NCI-H774 (cell line): ENCODE results near the gene MAGIX.

Experiments used
- DNase-seq: peaks from one replicate; lab custom pipeline; 2025; lab: John Stamatoyannopoulos, UW

MAGIX gene

DNA sequence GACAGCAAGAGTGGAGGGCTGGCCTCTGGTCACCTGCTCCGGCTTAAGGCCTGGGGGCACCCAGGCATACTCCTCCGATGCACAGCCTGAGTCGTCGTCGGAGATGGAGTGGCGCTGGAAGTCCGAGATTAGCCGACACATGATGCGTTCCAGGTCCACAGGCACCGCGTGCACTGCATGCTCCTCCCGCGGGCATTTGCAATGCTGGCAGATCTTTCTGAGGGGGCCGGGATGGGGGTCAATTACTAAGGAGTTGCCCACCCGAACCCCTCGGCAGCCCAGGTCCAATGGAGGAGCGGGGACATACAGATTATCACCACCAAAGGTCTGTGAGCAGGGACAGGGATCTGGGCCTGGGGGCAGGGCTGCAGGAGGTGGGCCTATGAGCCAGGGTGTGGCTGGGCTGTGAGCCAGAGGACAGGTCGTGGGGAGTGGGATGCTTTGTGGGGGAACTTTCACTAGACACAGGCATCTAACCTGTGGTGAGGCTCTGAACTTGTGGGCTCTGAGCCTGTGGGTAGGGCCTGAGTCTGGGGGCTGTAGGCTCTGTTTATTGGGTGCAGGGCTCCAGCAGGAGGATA, 21.2 kb downstream of the MAGIX start:
- no peak for DNase-seq

DNA sequence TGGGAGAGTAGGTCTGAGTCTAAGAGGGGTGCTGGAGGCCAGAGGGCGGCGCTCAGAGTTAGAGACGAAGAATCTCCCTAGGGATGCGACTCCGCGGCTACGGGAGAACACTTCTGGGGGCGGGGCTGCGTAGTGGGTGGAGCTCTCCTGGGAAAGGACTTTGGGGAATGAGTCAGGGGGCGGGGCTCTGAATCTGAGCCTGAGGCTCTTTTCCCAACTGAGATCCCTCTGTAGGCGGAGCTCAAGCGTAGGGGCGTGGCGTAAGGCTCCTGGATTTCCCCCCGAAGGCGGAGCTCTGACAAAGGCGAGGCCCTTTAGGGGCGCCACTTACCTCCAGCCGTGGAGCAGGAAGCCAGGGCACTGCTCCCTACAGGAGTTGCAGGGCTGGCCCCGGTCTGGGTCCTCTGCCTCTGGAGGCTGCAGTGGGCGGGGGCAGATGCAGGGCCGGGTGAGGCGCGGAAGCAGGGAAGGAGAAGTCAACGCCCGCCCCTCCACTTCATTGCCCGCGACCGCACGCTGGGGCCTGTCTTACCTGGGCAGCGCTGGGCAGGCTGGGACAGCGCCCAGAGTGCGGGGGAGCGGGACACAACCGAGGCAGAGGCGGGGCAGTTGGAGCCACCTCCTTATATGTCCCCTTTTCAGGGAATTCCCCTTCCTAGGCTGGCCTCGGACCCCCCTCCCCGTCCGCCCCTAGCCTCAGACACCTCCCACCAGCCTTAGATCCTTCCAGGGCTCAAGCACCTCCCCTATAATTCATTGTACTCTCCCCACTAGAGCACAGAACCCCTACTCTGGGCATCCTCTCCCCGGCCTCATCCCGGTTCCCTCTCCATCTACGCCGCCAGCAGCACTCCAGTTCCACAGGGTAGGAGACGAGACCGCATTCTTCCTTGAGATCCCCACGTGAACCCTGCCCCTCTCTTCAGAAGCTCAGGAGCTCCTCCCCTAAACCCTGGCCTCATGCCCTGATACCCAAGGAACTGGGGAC, 22.0 kb downstream of the MAGIX start:
- DNase-seq: peak; percentile 78

DNA sequence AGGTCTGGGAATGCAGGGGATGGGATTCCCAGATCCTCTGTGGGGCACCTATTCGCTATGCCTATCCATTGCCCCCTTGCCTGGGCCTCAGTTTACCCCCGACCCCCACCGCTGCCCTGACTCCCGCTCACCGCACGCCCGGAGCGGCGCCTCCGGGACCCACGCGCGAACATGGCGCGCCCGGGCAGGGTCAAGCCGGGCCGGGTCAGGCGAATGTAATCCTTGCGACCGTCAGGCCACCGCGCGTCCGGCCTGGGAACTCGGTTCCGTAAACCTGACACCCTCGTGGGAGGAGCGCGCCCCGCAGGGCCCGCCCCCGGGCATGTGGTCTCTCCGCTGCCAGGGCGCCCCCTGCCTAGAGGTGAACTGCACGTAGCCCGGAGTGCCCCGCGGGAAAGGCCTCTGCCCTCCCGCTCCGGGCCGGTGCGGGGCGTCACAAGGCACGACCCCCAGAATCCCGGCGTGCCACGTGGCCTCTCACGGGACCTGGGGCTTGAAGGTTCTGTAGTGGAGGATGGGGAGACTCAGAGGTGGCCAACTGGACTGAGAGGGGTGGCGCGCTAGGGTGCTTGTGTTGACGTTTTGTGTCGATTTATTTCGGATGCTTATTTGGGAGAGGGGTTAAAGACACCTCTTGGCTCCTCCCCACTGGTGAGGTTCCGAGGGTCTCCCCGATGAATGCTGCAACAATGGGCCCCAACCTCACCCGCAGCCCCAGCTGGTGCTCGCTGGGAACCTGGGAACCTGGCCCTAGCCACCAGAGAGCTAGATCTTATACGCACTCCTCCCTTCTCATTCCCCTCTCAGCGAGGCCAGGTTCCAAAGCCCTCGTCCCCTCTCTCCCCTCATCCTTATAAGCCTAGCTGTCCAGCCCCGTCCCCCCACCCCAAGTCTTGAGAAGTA, 23.8 kb downstream of the MAGIX start, which contains the start of gene PRICKLE3:
PRICKLE3 (minus strand) TSS at position 249 of the 903 bp plus-strand sequence; CDS start at position 173, 76 bp downstream.
- peak; percentile 33 for DNase-seq

DNA sequence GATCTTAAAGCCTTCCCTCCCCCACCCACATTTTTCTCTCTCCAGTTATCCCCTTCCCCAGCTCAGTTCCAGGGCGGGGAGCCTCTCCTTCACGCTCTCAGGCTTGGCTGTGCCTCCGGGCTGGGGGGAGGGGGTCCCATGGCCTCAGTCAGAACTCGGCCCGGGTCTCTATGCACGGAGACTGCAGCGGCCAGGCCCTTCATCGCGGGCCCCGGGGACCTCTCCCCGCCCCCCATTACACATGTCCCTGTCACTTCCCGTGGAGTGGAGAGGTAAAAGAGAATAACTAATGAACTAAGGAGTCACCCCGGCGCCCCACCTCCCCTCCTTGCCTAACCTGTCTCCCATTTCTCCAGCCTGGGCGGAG, 24.5 kb downstream of the MAGIX start:
- no peak for DNase-seq

DNA sequence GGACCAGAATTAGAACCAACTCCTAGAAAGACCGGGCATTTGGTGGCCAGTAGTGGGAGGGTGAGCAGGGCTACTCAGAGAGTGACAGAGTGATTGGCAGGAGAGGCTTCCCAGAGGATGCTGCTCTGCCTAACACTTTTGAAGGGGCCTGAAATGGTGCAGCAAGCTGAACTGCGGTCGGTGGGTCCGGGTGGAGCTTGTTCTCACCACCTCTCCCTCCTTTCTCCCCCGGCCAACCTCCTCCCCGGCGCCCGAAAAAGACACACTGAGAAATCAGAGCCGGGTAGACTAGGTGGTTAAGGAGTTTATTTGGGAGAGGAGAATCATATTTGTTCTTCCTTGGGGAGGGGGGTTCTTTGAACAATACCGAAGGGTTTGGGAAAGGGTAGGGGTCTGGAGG, 25.0 kb downstream of the MAGIX start:
- DNase-seq: no peak

DNA sequence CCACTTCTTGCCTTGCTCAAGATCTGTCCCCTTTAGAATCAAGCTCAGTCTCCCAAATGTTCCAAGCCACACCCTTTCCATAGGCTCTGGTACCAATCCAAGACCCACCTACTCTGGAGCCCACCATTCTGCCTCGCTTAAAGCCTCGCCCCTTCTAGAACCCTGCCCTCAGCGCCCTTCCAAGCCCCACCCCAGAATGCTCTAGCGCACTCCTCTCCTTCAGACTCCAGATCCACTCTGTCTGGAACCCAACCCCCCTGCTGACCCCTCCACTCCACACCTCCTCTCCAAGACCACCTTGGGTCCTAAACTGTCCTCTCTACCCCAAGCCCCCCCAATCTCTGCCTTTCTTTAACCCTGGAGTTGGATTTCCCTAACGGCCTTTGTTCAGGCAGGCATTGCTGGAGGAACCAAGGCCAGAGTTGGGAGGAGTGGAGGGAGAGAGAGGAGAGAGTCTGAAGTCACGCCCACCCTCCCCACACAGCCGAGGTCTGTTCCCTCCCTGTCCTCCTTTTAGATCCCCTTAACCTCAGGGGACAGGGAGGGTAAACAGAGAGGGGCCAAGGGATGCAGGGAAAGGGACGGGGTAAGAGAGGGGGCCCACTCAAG, 26.0 kb downstream of the MAGIX start:
- no peak for DNase-seq

DNA sequence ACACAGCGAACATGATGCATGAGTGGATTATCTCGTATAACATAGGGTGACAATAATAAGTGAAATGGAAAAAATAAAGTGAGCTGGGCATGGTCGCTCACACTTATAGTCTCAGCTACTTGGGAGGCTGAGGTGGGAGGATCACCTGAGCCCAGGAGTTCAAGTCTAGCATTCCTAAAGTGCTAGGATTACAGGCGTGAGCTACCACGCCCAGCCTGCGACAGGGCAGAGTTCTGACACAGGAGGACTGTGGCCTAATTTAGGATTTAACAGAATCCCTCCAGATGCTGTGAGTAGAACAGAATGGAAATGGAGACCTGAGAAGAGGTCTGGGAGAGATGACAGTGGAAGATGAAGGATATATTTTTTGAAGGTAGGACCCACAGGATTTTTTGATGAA, 27.0 kb downstream of the MAGIX start:
- DNase-seq: no peak

DNA sequence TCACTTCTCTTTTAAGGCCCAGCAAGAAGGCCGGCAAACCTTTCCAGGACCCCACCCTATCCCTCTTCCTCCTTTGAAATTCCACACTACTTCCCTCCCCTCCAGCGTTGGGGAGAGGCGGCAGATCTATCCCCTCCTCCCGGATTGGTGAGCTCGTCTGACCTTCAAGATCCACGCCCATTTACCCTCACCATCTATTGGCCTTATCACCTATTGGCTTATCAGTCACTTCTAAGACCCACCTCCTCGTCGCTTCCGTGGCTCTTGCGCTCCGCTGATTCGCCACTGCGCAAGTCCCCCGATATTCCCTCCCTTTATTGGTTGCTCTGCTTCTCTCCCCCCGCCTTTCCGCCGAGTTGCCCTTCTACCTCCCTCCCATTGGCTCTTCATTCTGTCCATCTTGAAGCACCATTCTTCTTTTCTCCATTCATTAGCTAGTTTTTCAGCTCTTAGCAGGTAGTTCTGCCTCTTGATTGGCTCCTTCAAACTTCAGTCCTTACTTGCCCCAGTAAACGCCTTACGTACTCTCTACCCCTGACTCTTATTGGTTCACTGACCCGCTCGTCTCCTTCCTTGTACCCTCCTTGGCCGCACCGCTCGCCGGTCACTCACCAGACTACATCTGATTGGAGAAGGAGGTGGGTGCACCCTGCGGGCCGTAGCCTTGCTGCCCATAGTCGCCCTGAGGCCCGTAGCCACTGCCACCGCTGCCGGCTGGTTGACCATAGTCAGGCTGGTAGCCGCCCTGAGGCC, 28.4 kb downstream of the MAGIX start:
- peak; percentile 94 for DNase-seq

DNA sequence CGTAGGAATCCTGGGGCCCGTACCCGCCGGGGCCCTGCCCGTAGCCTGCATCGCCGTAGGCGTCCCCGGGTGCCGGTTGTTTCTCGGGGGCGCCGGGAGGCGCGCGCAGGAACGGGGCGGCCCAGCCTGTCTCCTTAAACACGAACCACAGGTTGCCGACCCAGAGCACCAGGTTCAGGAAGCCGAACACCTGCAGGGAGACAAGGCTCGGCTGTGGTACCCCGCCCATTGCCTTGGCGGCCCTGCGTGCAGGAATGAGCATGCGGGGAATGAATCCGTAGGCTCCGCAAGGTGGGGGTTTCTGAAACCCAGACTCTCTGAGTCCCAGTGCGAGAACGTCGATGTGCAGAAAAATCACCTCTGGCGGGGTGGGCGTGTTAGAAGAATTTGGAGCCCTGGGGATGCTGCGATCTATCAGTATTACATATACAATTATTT, 29.0 kb downstream of the MAGIX start:
- no peak for DNase-seq

DNA sequence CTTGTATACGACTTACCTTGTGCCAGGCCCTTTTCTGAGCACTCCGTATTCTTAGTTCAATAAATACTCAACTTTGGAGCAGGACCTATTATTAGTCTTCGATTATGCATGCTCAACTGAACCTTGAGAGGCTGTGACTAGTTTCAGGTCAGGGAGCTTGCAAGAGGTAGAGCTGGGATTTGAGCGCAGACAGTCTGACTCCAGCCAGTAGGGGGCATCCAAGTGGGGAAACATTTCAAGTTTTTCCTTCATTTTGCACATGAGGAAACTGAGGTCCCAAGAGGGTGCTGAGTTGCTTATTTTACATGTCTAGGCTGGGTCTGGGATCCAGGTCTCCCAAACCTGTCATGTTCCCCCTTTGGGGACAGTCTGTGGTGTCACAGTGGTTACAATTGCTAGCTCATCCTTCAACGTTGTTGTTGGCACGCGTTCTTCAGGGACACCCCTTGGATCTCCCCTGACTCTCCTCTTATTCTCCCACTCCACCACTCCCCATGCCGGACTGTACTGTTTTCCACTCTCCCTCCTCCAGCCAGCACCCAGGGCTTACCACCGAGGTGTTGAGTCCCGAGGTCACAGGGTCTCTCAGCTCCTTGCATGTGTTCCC, 30.3 kb downstream of the MAGIX start:
- DNase-seq: no peak

DNA sequence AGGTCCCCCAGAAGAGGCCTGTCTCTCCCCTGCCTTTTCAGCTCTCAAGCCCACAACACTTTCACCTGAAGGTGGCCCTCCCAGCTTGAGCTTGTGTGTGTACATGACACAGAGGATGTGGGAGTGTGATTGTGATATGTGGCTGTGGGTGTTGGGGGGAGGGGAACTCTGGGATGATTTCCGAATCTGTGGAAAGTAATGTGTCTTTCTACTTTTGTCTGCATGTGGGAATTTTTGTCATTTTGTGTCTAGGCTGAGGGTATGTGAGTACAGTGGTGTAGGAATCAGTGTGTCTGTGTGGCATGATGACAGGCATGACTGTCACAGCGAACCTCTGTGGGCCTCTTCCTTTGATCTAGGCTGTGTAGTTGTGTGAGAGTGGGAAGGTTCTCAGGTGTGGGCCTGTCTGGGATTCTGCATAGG, 31.0 kb downstream of the MAGIX start:
- DNase-seq: no peak

DNA sequence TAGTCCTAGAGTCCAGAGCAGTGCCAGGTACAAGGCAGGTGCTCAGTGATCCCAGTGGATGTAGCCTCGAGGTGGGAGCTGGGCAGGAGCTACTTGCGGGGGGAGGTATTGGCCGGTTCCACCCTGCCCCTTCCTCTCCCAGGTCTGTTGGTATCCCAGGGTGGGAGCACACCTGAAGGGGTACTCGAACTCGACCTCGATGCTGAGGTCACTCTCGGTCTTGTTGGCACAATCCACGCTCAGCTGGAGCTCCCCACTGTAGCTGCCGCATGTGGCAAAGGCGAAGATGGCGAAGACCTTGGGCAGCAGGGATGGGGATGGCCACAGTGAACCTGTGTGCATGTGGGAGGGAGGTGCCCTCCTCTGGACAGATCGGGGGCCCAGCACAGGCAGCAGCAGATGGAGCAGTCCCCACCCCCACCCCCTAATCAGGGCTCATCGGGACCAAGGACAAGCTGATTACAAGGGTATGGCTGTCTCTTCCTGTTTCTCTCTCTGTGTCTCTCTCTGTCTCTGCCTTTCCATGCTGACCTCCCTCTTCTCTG, 35.1 kb downstream of the MAGIX start:
- DNase-seq: no peak

DNA sequence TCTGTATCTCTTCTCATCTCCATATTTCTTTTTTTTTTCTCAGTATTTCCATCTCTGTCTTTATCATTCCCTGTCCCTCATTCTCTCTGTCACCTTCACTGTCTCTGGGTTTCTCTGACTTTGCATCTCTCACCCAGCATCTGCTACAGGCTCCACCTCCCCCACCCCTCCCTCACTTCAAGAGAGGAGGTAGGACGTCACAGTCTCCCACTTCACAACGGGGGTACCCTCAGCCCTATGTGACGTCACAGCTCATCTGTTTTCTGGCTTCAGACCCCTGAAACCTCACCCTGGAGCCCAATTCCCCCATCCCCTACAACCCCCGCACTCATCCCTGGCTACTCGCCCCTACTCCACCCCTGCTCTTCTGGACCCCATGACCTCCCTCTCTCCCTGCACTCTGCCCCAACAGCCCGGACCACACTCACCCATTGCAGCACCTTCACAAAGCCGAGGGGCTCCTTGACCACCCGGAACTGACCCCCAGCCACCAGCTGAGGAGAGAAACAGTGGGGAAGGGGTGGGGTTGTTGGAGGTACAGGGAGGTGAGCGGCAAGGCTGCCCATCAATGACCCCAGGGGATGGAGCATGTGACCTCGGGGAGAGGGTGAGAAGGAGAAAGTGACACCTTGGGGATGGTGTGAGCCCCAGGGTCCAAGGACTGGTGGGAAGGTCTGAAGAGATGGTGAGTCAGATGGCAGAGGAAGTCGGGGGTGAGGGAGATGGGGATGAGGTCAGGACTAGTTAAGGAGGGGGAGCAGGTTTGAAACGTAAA, 36.2 kb downstream of the MAGIX start:
- no peak for DNase-seq

DNA sequence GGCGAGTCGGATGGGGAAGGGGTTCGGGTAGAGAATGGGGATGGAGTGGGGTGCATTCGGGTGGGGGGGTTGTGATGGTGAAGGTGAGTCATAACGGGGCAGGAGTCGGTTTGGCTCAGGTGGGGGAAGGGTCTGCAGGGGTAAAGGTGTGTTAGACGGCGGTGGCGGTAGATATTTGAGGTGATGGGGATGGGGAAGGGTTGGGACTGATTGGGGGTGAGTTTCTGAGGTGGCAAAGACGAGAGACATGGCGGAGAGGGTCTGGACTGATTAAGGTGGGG, 36.7 kb downstream of the MAGIX start:
- DNase-seq: no peak

DNA sequence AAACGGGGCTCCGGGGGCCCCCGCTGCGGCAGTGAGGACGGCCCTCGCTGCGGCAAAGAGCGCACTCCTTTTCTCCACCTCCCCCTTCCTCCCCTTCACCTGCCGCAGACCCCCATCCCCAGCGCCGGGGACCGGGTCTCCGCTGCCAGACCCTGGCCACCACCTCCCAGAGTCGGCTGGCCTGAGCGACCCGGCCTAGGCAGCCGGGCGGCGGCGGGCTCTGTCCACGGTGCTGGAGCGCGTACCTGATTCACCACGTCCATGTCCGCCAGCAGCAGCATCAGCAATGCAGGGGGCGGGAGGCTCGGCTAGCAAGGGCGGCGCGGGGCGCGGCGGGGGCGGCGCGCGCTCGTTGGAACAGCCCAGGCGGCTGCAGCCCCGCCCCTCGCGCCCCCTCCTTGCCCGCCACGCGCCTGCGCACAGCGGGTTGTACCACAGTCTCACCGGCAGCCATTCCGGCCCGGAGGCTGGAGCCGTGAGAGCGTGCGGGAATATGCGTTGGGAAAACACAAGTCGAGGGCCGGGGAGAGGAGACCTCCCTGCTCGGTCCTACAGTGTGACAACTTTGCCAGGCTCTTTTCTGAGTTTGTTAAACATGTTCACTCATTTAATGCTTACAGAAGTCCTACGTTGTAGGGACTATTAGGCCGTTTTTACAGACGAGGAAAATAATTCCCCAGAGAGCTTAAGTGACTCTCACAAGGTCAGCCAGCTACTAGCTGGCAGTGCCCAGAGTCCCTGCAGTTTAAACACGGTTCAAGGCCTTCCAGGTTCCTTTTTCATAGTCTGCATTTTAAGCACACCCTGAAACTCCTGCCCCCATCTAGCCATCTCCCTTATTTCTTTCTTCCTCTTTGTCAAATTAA, 37.6 kb downstream of the MAGIX start, which contains the start of gene SYP:
SYP (minus strand) TSS at position 288 of the 866 bp plus-strand sequence; CDS start at position 281, 7 bp downstream.
- DNase-seq: peak; percentile 71

DNA sequence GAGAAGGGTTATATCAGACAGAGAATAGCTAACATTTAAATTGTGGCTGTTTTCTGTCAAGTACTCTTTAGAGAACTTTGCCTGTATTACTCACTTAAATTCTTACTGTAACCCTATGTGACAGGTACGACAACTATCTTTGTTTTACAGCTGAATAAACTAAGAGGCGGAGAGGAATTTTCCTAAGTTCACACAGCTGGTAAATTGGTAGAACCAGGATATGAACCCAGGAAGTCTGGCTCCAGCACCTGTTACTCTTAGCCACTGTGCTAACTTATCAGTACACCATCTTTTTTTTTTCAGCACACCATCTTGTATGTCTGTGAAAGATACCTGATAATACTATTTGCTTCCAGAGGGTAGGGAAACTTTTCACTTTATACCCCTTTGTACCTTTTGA, 39.5 kb downstream of the MAGIX start:
- peak; percentile 42 for DNase-seq

DNA sequence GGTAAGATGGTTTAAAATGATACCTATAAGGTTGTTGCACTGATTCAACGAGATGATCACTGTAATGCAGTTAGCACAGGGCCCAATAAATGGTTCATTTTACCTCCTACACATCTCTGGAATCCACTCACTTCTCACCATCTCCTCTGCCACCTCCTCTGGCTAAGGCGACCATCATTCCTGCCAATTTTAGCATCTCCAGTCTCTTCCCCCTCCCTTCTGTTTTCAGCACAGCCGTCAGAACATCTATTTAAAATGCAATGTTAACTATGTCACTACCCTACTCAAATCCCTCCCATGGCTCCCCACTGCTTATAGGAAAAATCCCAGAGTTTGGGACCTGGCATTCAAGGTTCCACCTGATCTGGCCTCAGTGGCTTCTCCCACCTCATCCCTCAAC, 41.0 kb downstream of the MAGIX start:
- DNase-seq: no peak

DNA sequence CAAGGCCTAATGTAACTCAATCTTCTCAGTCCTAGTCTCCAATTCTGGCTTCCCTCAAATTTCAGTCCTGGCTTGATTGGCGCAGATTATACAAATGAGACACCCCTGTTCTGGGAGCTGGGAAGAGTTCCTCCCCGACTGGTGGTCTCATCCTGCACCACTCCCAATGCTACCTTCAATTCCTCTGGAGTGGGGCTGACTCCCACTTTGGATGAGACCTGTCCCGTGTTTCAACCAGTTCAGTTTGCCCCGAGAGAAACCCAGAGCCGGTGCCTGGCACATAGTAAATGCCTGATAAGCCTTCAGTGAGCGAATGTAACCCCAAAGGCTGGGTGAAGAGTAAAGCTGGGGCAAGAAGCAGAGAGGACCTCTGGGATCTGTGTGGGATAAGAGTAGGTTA, 41.5 kb downstream of the MAGIX start:
- DNase-seq: no peak

DNA sequence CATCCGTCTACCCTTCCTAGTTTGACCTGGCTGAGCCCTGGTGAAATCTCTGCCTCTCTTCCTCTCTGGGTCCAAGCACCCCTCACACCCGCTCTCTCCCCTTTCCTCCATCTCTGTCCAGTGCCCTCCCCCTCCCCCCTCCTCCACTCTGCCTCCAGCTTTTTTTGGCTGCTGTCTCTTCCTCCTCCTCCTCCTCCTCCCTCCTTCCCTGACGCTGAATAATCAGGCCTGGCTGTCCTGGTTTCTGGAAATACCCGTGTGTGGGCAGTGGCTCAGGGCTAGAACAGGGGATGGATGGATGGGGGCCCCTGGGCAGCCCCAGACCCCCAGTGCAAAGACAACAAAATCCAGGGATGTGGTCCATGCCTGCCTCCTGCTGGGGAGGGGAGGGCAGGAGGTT, 42.2 kb downstream of the MAGIX start:
- no peak for DNase-seq
